Natural killer cell (primary cell): ENCODE measurements around the gene FAM120A. TPM values are rescaled to one million over a fixed set of nuclear protein-coding genes. Genes with fewer than 3 reads are reported as not detected.

Source experiments
- ATAC-seq, 3 donors: fragments of 150-1000 bp in 2 of 3; fragments of 200-7000 bp in 1 of 3; cut with Tn5 transposase; 1 replicate in 1 of 3; 2 replicates in 2 of 3; pipeline ENCODE4 v1.10.0; 2021; ENCODE audit warnings: mild to moderate bottlenecking in 2 of 3, moderate library complexity in 2 of 3
- DNase-seq, 2 donors: peaks; one replicate each; pipeline versions ENCODE4 v3.0.0 to v3.0.0-alpha.2; 2013 to 2021; ENCODE audit warnings: mixed read lengths in 1 of 2
- H3K27ac ChIP-seq: one replicate; pipeline ENCODE4 v1.5.1; 2013; ENCODE audit warnings: mild to moderate bottlenecking, low read length
- H3K27me3 ChIP-seq: one replicate; pipeline ENCODE4 v1.6.1; 2013; ENCODE audit warnings: low read length; ENCODE audit not compliant: control insufficient read depth, insufficient read depth
- H3K36me3 ChIP-seq: one replicate; pipeline ENCODE4 v1.6.1; 2013; ENCODE audit warnings: low read length; ENCODE audit not compliant: control insufficient read depth, insufficient read depth
- H3K4me1 ChIP-seq: one replicate; pipeline ENCODE4 v1.6.1; 2013; ENCODE audit warnings: low read length; ENCODE audit not compliant: control insufficient read depth, insufficient read depth
- H3K4me3 ChIP-seq: one replicate; pipeline ENCODE4 v1.5.1; 2013; ENCODE audit warnings: low read length
- H3K9me3 ChIP-seq: one replicate; pipeline ENCODE4 v1.6.1; 2013; ENCODE audit warnings: low read length; ENCODE audit not compliant: control insufficient read depth, insufficient read depth
- H3K27ac Mint-ChIP-seq, 2 donors: one replicate each; pipeline ENCODE4 v1.8.0; 2022; ENCODE audit warnings: mild to moderate bottlenecking in 2 of 2, mixed read lengths in 2 of 2, moderate library complexity in 1 of 2
- H3K27me3 Mint-ChIP-seq, 2 donors: one replicate each; pipeline ENCODE4 v1.8.0; 2022; ENCODE audit warnings: low read depth in 2 of 2, mixed read lengths in 2 of 2
- H3K36me3 Mint-ChIP-seq: one replicate; pipeline ENCODE4 v1.8.0; 2022; ENCODE audit warnings: mixed read lengths
- H3K4me1 Mint-ChIP-seq, 2 donors: one replicate each; pipeline ENCODE4 v1.8.0; 2022; ENCODE audit warnings: mixed read lengths in 2 of 2
- H3K4me3 Mint-ChIP-seq: one replicate; pipeline ENCODE4 v1.8.0; 2022; ENCODE audit warnings: mild to moderate bottlenecking, moderate library complexity, mixed read lengths
- H3K9me3 Mint-ChIP-seq, 2 donors: one replicate each; pipeline ENCODE4 v1.8.0; 2022; ENCODE audit warnings: mixed read lengths in 2 of 2
- WGBS: methylation state at CpG from one replicate; pipeline ENCODE4 v1.1.7; 2013; ENCODE audit warnings: missing lambda C conversion rate; ENCODE audit not compliant: insufficient coverage; 5-methylcytosine and 5-hydroxymethylcytosine counted together
- intact Hi-C: fragments of 100-400 bp; cut with micrococcal nuclease; formaldehyde crosslinking; loops from one replicate; pipeline ENCODE4 v1.14.2; 2022
- total RNA-seq, 4 donors: library from RNA; stranded (reverse); fragments of 120-200 nt in 1 of 4; gene quantifications; one replicate each; pipeline versions ENCODE4 v1.2.3 to v1.2.4, GENCODE V29; 2013 to 2022
- TF ChIP-seq, protein P1 (sequence below): fragments of 200-600 bp; IDR thresholded peaks from one replicate; pipeline ENCODE4 v1.8.0; 2022; ENCODE audit warnings: antibody characterized with exemption

The FAM120A gene
- total RNA-seq, 3 donors from 2014 or later (not counting 1 experiment from before 2014, with no cell fraction given), result 87.7 to 96.1 (median 91.5) TPM

DNA sequence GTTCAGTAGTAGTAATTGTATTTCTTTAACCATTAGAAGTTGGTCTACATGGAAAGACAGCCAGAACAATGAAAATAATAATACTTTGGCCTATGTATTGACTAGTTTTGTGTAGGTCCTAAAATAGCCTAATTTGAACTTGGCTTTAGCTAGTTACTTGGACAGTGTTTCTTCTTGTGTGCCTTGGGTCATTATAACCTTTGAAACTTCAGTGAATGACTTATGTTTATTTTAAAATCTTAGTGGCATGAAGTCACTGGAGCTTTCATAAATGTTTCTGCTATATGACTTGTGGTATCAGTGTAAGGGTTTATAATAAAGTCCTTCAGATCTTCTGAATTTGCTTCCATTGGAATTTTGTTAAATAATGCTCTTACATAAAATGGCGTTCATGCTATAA lies 4.5 kb downstream of the FAM120A start:
- Mint-ChIP-seq H3K27me3 (no peaks in the 10 kb centered on the region), H3K4me3 (no peak overlapping the region), H3K9me3 (no peaks in the 10 kb centered on the region), H3K27ac (peak overlapping the region; percentile 37 to 70), H3K4me1 (peaks cover 64 to 73% of the 10 kb centered on the region in 2 donors), H3K36me3 (no peaks in the 10 kb centered on the region)
- intact Hi-C loops, result loop anchor here (10.0 kb wide), 2 partner anchors 321 to 1269 kb away; partner anchors contain the start of genes AOPEP and NINJ1
- no peak for ATAC-seq
- Histone ChIP-seq H3K4me3 (no peak overlapping the region), H3K27me3 (no peaks in the 10 kb centered on the region), H3K36me3 (peaks cover 2% of the 10 kb centered on the region), H3K27ac (no peak overlapping the region), H3K9me3 (no peaks in the 10 kb centered on the region), H3K4me1 (peaks cover 14% of the 10 kb centered on the region)
- DNase-seq, result no peak
- TF ChIP-seq, protein P1, sequence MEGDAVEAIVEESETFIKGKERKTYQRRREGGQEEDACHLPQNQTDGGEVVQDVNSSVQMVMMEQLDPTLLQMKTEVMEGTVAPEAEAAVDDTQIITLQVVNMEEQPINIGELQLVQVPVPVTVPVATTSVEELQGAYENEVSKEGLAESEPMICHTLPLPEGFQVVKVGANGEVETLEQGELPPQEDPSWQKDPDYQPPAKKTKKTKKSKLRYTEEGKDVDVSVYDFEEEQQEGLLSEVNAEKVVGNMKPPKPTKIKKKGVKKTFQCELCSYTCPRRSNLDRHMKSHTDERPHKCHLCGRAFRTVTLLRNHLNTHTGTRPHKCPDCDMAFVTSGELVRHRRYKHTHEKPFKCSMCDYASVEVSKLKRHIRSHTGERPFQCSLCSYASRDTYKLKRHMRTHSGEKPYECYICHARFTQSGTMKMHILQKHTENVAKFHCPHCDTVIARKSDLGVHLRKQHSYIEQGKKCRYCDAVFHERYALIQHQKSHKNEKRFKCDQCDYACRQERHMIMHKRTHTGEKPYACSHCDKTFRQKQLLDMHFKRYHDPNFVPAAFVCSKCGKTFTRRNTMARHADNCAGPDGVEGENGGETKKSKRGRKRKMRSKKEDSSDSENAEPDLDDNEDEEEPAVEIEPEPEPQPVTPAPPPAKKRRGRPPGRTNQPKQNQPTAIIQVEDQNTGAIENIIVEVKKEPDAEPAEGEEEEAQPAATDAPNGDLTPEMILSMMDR, result no peak
- 88% methylated on average over 1 of the region's 1 CpG for WGBS

DNA sequence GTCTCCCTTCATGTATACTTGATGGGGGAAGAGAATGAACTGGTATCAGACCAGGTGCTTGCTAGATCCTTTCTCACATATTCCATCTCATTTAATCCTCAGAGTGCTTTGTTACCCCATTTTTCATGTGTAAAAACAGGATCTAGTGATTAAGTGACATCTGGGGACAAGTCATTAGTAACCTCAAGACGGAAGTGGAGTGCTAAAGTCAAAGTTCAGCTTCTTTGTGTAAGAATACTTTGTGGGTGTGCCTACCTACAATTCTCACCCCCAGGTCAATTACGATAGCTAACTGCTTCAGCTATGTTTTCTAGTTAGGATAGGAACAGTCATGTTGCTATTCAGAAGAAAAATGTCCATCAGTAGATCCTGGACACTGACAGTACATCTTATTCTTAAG lies 5.0 kb downstream of the FAM120A start:
- no peaks in the 10 kb centered on the region for H3K27me3 Mint-ChIP-seq
- peak in 1 of 2 donors; percentile 30 for DNase-seq
- no peaks in the 10 kb centered on the region for H3K9me3 Mint-ChIP-seq
- intact Hi-C loops, result loop anchor here (10.0 kb wide), 2 partner anchors 322 to 1268 kb away; partner anchors contain the start of genes AOPEP and NINJ1
- Histone ChIP-seq H3K27me3 (no peaks in the 10 kb centered on the region), H3K27ac (no peak overlapping the region), H3K4me1 (peaks cover 12% of the 10 kb centered on the region), H3K9me3 (no peaks in the 10 kb centered on the region), H3K36me3 (peaks cover 2% of the 10 kb centered on the region), H3K4me3 (no peak overlapping the region)
- H3K4me3 Mint-ChIP-seq, result no peak overlapping the region
- peak overlapping the region; percentile 37 to 70 for H3K27ac Mint-ChIP-seq
- TF ChIP-seq, protein P1, result no peak
- H3K36me3 Mint-ChIP-seq, result no peaks in the 10 kb centered on the region
- peaks cover 65 to 75% of the 10 kb centered on the region in 2 donors for H3K4me1 Mint-ChIP-seq
- ATAC-seq, result no peak
- 80% methylated on average over 1 of the region's 2 CpGs for WGBS

DNA sequence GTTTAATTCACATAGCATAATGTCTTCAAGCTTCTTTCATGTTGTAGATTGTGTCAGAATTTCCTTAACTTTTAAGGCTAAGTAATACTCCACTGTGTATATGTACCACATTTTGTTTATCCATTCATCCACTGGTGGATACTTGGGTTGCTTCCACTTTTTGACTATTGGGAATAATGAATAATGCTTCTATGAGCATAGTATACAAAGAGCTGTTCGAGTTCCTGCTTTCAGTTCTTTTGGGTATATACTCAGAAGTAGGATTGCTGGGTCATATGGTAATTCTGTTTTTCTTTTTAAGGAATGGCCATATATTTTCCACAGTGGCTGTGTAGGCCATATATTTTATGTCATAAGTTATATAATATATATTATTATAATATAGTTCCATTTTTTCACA lies 5.5 kb downstream of the FAM120A start:
- intact Hi-C loops, result loop anchor here (10.0 kb wide), 2 partner anchors 322 to 1268 kb away; partner anchors contain the start of genes AOPEP and NINJ1
- 89% methylated on average over 1 of the region's 1 CpG for WGBS
- peaks cover 65 to 75% of the 10 kb centered on the region in 2 donors for H3K4me1 Mint-ChIP-seq

More for the DNA sequence above, 5.5 kb downstream of the FAM120A start:
- Mint-ChIP-seq H3K4me3 (no peak overlapping the region), H3K9me3 (no peaks in the 10 kb centered on the region), H3K27ac (peak overlapping the region; percentile 37 to 70), H3K27me3 (no peaks in the 10 kb centered on the region), H3K36me3 (no peaks in the 10 kb centered on the region)
- no peak for DNase-seq
- H3K4me3 ChIP-seq, result no peak overlapping the region
- no peaks in the 10 kb centered on the region for H3K9me3 ChIP-seq
- ATAC-seq, result no peak
- no peak overlapping the region for H3K27ac ChIP-seq
- peaks cover 12% of the 10 kb centered on the region for H3K4me1 ChIP-seq
- TF ChIP-seq, protein P1, result no peak
- H3K36me3 ChIP-seq, result peaks cover 2% of the 10 kb centered on the region
- H3K27me3 ChIP-seq, result no peaks in the 10 kb centered on the region
